GM18498 (cell line): ENCODE data around the gene PLCH2.
"Not testable (repeated sequence)": the region's sequence is repeated elsewhere in the genome, so short reads cannot be mapped to it uniquely, and the experiment has no call there.

Source experiments
- ATAC-seq: cut with Tn5 transposase; IDR thresholded peaks from one replicate; pipeline ENCODE4 v1.9.1; 2021; ENCODE audit warnings: mild to moderate bottlenecking, moderate library complexity; ENCODE audit not compliant: unreplicated experiment

The PLCH2 gene

GRCh38 chr1:2476061-2476999, at the start of gene PLCH2:
Gene PLCH2, plus strand, starts transcription at chr1:2476289. Its CDS starts 300 bp downstream, at chr1:2476589.
- no peak for ATAC-seq

- ATAC-seq, result no peak
Measured at GRCh38 chr1:2426540-2426939, 49.5 kb upstream of the PLCH2 start.

- ATAC-seq, result no peak
Measured at GRCh38 chr1:2427051-2427450, 49.0 kb upstream of the PLCH2 start.

GRCh38 chr1:2427976-2428375, 48.1 kb upstream of the PLCH2 start:
- ATAC-seq, result no peak

GRCh38 chr1:2428490-2428889, 47.6 kb upstream of the PLCH2 start:
- ATAC-seq, result no peak

- ATAC-seq, result no peak
Measured at GRCh38 chr1:2429780-2430591, 46.1 kb upstream of the PLCH2 start.

- no peak for ATAC-seq
Measured at GRCh38 chr1:2430592-2430973, 45.5 kb upstream of the PLCH2 start.

- no peak for ATAC-seq
Measured at GRCh38 chr1:2431103-2431502, 45.0 kb upstream of the PLCH2 start.

GRCh38 chr1:2431518-2431917, 44.6 kb upstream of the PLCH2 start:
- no peak for ATAC-seq

GRCh38 chr1:2432441-2432844, 43.6 kb upstream of the PLCH2 start:
- ATAC-seq, result no peak

GRCh38 chr1:2433196-2433595, 42.9 kb upstream of the PLCH2 start:
- ATAC-seq, result no peak

- ATAC-seq, result no peak
Measured at GRCh38 chr1:2433936-2434655, 42.0 kb upstream of the PLCH2 start.

- no peak for ATAC-seq
Measured at GRCh38 chr1:2435091-2435490, 41.0 kb upstream of the PLCH2 start.

GRCh38 chr1:2435746-2436355, 40.2 kb upstream of the PLCH2 start:
- ATAC-seq, result no peak

GRCh38 chr1:2436876-2437275, 39.2 kb upstream of the PLCH2 start:
- no peak for ATAC-seq

GRCh38 chr1:2437617-2438016, 38.5 kb upstream of the PLCH2 start:
- no peak for ATAC-seq

- no peak for ATAC-seq
Measured at GRCh38 chr1:2438038-2438437, 38.1 kb upstream of the PLCH2 start.

- ATAC-seq, result no peak
Measured at GRCh38 chr1:2438641-2439040, 37.4 kb upstream of the PLCH2 start.

GRCh38 chr1:2439369-2439768, 36.7 kb upstream of the PLCH2 start:
- no peak for ATAC-seq

- not testable (repeated sequence) for ATAC-seq
Measured at GRCh38 chr1:2440346-2440745, 35.7 kb upstream of the PLCH2 start.

- no peak for ATAC-seq
Measured at GRCh38 chr1:2441746-2442145, 34.3 kb upstream of the PLCH2 start.
